Measurements from ENCODE around the gene PLXDC1. TPM values are rescaled to one million over a fixed set of nuclear protein-coding genes. Genes with fewer than 3 reads are reported as not detected.

The PLXDC1 gene
- total RNA-seq, 1 experiment from 2014 or later: 0.75 TPM

DNA sequence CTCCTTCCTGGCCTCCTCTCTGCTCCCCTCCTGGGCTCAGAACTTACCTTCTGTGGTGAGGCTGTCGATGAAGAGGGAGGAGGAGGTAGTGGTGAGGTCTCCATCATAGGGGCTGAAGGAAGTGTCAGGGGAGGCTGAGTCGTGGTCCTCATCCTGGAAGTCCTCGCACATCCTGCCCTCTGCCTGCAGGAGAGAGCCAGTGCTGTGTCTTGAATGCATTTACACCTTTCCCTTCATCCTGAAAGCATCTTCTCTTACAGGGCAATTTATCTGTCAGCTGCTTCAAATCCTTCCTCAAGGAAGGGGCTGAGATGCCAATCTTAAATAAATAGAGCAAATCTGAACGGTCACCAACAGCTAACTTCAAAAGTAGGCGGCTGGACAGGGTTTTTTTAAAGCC is 73.6 kb downstream of the PLXDC1 start:
- CTCF ChIA-PET: no interaction called here
- Histone ChIP-seq H3K9me3 (ENCODE audit: low read depth, low read length, poor library complexity, severe bottlenecking) (no peaks in the 10 kb centered on the region), H3K4me3 (ENCODE audit: low read depth, low read length, poor library complexity, severe bottlenecking) (no peak overlapping the region), H3K36me3 (ENCODE audit: insufficient read depth, low read length, poor library complexity, severe bottlenecking) (no peaks in the 10 kb centered on the region), H3K27ac (ENCODE audit: low read depth, low read length, poor library complexity, severe bottlenecking) (no peak overlapping the region), H3K4me1 (ENCODE audit: insufficient read depth, low read length, poor library complexity, severe bottlenecking) (no peaks in the 10 kb centered on the region), H3K27me3 (replicated peaks; ENCODE audit: insufficient read depth, low read depth, low read length, poor library complexity) (no peaks in the 10 kb centered on the region)
- POLR2A ChIA-PET (ENCODE audit: low non-redundant PET): no interaction called here
- BruUV-seq (replicated peaks): no TSS peak
- TF ChIP-seq, protein P1, sequence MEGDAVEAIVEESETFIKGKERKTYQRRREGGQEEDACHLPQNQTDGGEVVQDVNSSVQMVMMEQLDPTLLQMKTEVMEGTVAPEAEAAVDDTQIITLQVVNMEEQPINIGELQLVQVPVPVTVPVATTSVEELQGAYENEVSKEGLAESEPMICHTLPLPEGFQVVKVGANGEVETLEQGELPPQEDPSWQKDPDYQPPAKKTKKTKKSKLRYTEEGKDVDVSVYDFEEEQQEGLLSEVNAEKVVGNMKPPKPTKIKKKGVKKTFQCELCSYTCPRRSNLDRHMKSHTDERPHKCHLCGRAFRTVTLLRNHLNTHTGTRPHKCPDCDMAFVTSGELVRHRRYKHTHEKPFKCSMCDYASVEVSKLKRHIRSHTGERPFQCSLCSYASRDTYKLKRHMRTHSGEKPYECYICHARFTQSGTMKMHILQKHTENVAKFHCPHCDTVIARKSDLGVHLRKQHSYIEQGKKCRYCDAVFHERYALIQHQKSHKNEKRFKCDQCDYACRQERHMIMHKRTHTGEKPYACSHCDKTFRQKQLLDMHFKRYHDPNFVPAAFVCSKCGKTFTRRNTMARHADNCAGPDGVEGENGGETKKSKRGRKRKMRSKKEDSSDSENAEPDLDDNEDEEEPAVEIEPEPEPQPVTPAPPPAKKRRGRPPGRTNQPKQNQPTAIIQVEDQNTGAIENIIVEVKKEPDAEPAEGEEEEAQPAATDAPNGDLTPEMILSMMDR (conservative IDR thresholded peaks at IDR 0.05; ENCODE audit: low read depth, low read length): no peak
- TF ChIP-seq EZH2 (IDR thresholded peaks at IDR 0.05; ENCODE audit: borderline replicate concordance, low read depth, low read length, poor library complexity, severe bottlenecking): no peak
- no peak for DNase-seq (ENCODE audit: low spot score)
- intact Hi-C loops (cut with micrococcal nuclease; ENCODE audit: unreplicated experiment): no loop called here

- no TSS peak for BruUV-seq (replicated peaks)
- CTCF ChIA-PET: no interaction called here
- intact Hi-C loops (cut with micrococcal nuclease; ENCODE audit: unreplicated experiment): no loop called here
These were observed 74.2 kb downstream of the PLXDC1 start for GRCh38 chr17:39077252-39077651.

GRCh38 chr17:39074676-39075075 is 76.8 kb downstream of the PLXDC1 start:
- Histone ChIP-seq H3K4me3 (ENCODE audit: low read depth, low read length, poor library complexity, severe bottlenecking) (no peak overlapping the region), H3K9me3 (ENCODE audit: low read depth, low read length, poor library complexity, severe bottlenecking) (no peaks in the 10 kb centered on the region), H3K27ac (ENCODE audit: low read depth, low read length, poor library complexity, severe bottlenecking) (no peak overlapping the region), H3K4me1 (ENCODE audit: insufficient read depth, low read length, poor library complexity, severe bottlenecking) (no peaks in the 10 kb centered on the region), H3K36me3 (ENCODE audit: insufficient read depth, low read length, poor library complexity, severe bottlenecking) (no peaks in the 10 kb centered on the region), H3K27me3 (replicated peaks; ENCODE audit: insufficient read depth, low read depth, low read length, poor library complexity) (no peaks in the 10 kb centered on the region)
- no TSS peak for BruUV-seq (replicated peaks)
- no peak for DNase-seq (ENCODE audit: low spot score)
- ChIA-PET POLR2A (ENCODE audit: low non-redundant PET) (interaction anchor here (0.6 kb wide), 1 partner anchor 386 kb away, joined by 3 read pairs; the partner anchor contains the start of gene CDK12), CTCF (no interaction called here)
- TF ChIP-seq, protein P1 (conservative IDR thresholded peaks at IDR 0.05; ENCODE audit: low read depth, low read length): no peak
- no peak for TF ChIP-seq EZH2 (IDR thresholded peaks at IDR 0.05; ENCODE audit: borderline replicate concordance, low read depth, low read length, poor library complexity, severe bottlenecking)
- intact Hi-C loops (cut with micrococcal nuclease; ENCODE audit: unreplicated experiment): no loop called here

More at GRCh38 chr17:39077252-39077651, 74.2 kb downstream of the PLXDC1 start:
- TF ChIP-seq, protein P1 (conservative IDR thresholded peaks at IDR 0.05; ENCODE audit: low read depth, low read length): no peak
- no peak for TF ChIP-seq EZH2 (IDR thresholded peaks at IDR 0.05; ENCODE audit: borderline replicate concordance, low read depth, low read length, poor library complexity, severe bottlenecking)
- Histone ChIP-seq H3K4me3 (ENCODE audit: low read depth, low read length, poor library complexity, severe bottlenecking) (no peak overlapping the region), H3K27ac (ENCODE audit: low read depth, low read length, poor library complexity, severe bottlenecking) (no peak overlapping the region), H3K27me3 (replicated peaks; ENCODE audit: insufficient read depth, low read depth, low read length, poor library complexity) (no peaks in the 10 kb centered on the region), H3K4me1 (ENCODE audit: insufficient read depth, low read length, poor library complexity, severe bottlenecking) (no peaks in the 10 kb centered on the region), H3K36me3 (ENCODE audit: insufficient read depth, low read length, poor library complexity, severe bottlenecking) (no peaks in the 10 kb centered on the region), H3K9me3 (ENCODE audit: low read depth, low read length, poor library complexity, severe bottlenecking) (no peaks in the 10 kb centered on the region)
- DNase-seq (ENCODE audit: low spot score): no peak
- POLR2A ChIA-PET (ENCODE audit: low non-redundant PET): no interaction called here

Measured in A673 (cell line).